Stimulated activated naive CD8-positive, alpha-beta T cell treated with anti-CD3 and anti-CD28 coated beads, Interleukin-15, amount 100 ng/mL, for 72 hours (primary cell): ENCODE data around the gene ZXDC.
A peak's percentile ranks its signal among the peaks of the same experiment; 100 is the strongest.

Experiments used
- ATAC-seq: fragments of 150-1000 bp; cut with Tn5 transposase; 2 replicates; pipeline ENCODE4 v1.10.0; 2021; ENCODE audit warnings: mild to moderate bottlenecking, moderate library complexity
- DNase-seq, 2 donors: peaks; one replicate each; pipeline ENCODE4 v3.0.0; 2021 to 2022
- H3K27ac Mint-ChIP-seq, 2 donors: one replicate each; pipeline ENCODE4 v1.8.0; 2022; ENCODE audit warnings: mild to moderate bottlenecking in 2 of 2, mixed read lengths in 2 of 2, moderate library complexity in 2 of 2
- H3K27me3 Mint-ChIP-seq: one replicate; pipeline ENCODE4 v1.8.0; 2022; ENCODE audit warnings: mixed read lengths
- H3K4me1 Mint-ChIP-seq: one replicate; pipeline ENCODE4 v1.8.0; 2022; ENCODE audit warnings: mild to moderate bottlenecking, mixed read lengths
- H3K4me3 Mint-ChIP-seq, 2 donors: one replicate each; pipeline ENCODE4 v1.8.0; 2022; ENCODE audit warnings: mild to moderate bottlenecking in 2 of 2, mixed read lengths in 2 of 2, moderate library complexity in 1 of 2
- H3K9me3 Mint-ChIP-seq, 2 donors: one replicate each; pipeline ENCODE4 v1.8.0; 2022; ENCODE audit warnings: mixed read lengths in 2 of 2

Gene ZXDC

GRCh38 chr3:126515066-126515706 lies 39.5 kb upstream of the ZXDC start:
- Mint-ChIP-seq H3K27ac (no peak overlapping the region), H3K4me3 (no peak overlapping the region), H3K4me1 (no peaks in the 10 kb centered on the region), H3K9me3 (no peaks in the 10 kb centered on the region), H3K27me3 (no peaks in the 10 kb centered on the region)
- ATAC-seq = peak; percentile 67
- DNase-seq = no peak

GRCh38 chr3:126514161-126514560 lies 38.5 kb upstream of the ZXDC start:
- Mint-ChIP-seq H3K4me1 (no peaks in the 10 kb centered on the region), H3K4me3 (no peak overlapping the region), H3K27ac (no peak overlapping the region), H3K27me3 (no peaks in the 10 kb centered on the region), H3K9me3 (no peaks in the 10 kb centered on the region)
- ATAC-seq (no peak), DNase-seq (no peak)

DNA sequence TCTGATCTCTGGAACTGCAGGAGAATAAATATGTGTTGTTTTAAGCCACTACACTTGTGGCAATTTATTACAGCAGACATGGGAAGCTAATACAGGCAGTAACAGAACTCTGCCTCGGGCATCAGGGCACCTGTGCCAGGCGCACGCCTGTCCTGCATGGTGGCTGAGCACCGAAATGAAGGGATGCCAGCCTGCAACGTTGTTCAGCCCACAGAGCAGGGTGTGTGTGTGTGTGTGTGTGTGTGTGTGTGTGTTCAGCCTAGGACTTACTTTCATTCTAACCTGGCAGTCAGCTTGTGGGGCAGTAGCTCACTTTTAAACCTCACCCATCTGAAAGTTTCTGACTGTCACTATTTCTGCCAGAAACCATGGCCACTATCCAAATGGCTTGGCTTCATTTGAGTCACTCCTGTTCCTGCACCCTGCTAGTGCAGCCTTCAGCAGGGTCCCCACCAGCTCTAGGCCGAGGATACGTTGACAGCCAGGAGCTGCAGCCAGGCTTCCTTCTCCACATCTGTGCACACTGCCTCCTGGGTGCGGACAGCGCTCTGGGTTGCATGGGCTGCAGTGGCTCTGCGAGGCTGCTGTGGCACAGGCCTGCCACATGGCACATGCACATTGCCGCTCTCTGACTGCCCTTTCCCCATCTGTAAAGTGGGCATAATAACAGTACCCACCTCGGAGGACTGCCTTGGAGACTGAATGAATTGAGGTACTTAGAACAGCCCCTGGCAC lies 37.4 kb upstream of the ZXDC start:
- Mint-ChIP-seq H3K9me3 (no peaks in the 10 kb centered on the region), H3K27me3 (no peaks in the 10 kb centered on the region), H3K4me3 (no peak overlapping the region), H3K4me1 (no peaks in the 10 kb centered on the region), H3K27ac (no peak overlapping the region)
- ATAC-seq (no peak), DNase-seq (no peak)

DNA sequence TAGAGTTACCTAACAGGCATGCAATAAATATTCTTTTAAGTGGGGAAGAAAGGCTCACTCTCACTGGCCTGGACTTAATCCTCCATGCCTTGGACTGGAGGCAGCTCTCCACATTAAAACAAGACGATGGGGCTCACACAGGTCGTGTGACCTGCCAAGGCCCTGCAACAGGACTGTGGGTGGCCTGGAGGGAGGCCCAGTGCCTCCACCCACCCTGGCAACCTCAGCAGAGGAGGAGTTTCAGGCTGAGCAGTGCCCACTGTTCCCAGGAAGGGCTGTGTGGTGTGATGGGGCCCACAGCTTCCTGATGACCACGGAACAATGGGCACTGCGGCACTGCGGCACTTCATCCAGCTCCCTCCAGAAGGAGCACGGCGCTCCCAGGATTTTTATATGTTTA lies 36.3 kb upstream of the ZXDC start:
- Mint-ChIP-seq H3K27ac (no peak overlapping the region), H3K4me1 (no peaks in the 10 kb centered on the region), H3K27me3 (no peaks in the 10 kb centered on the region), H3K9me3 (no peaks in the 10 kb centered on the region), H3K4me3 (no peak overlapping the region)
- ATAC-seq (no peak), DNase-seq (no peak)

- ATAC-seq = no peak
- no peak overlapping the region for H3K27ac Mint-ChIP-seq
These were observed 35.6 kb upstream of the ZXDC start for GRCh38 chr3:126511291-126511690.

DNA sequence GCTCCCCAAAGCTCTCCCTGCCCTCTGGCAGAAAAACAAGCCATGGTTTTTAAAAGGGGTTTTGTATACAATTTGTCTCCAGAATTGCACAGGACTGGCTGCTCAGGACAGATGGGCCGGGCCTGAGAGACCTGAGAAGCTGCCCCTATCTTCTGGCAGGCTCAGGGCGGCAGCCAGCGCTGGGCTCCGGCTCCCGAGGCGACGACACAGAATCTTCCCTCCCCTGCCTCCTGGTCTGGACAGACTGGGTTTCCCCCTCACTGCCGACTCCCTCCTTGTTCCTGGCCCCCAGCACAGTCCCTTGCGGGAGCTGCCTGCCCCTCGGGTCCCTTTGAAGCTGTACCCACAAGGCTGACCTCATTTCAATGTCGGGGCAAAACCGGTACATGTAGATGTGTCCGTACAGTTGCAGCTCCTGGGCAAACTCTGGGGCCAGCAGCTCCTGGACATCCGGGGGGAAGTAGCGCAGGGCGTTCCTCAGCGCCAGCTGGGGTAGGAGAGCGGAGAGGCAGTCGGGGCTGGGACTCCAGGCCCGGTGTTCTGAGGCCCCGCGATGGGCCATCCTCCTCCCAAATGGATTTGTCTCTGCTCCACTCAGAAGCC lies 34.7 kb upstream of the ZXDC start:
- H3K27me3 Mint-ChIP-seq = no peaks in the 10 kb centered on the region

More at GRCh38 chr3:126511291-126511690, 35.6 kb upstream of the ZXDC start:
- Mint-ChIP-seq H3K4me3 (no peak overlapping the region), H3K4me1 (no peaks in the 10 kb centered on the region), H3K9me3 (no peaks in the 10 kb centered on the region), H3K27me3 (no peaks in the 10 kb centered on the region)
- DNase-seq = no peak

GRCh38 chr3:126509597-126510307 lies 34.1 kb upstream of the ZXDC start:
- ATAC-seq (no peak), DNase-seq (no peak)
- H3K27me3 Mint-ChIP-seq = no peaks in the 10 kb centered on the region
- no peak overlapping the region for H3K4me3 Mint-ChIP-seq
- no peak overlapping the region for H3K27ac Mint-ChIP-seq
- H3K4me1 Mint-ChIP-seq = no peaks in the 10 kb centered on the region
- no peaks in the 10 kb centered on the region for H3K9me3 Mint-ChIP-seq

More for the DNA sequence above, 34.7 kb upstream of the ZXDC start:
- H3K27ac Mint-ChIP-seq = no peak overlapping the region
- no peaks in the 10 kb centered on the region for H3K4me1 Mint-ChIP-seq
- no peak for DNase-seq
- ATAC-seq = no peak
- no peaks in the 10 kb centered on the region for H3K9me3 Mint-ChIP-seq
- H3K4me3 Mint-ChIP-seq = no peak overlapping the region

GRCh38 chr3:126508564-126508964 lies 32.9 kb upstream of the ZXDC start:
- no peaks in the 10 kb centered on the region for H3K9me3 Mint-ChIP-seq
- no peaks in the 10 kb centered on the region for H3K27me3 Mint-ChIP-seq
- H3K4me1 Mint-ChIP-seq = no peaks in the 10 kb centered on the region
- H3K4me3 Mint-ChIP-seq = no peak overlapping the region
- no peak for DNase-seq
- no peak for ATAC-seq
- H3K27ac Mint-ChIP-seq = no peak overlapping the region

DNA sequence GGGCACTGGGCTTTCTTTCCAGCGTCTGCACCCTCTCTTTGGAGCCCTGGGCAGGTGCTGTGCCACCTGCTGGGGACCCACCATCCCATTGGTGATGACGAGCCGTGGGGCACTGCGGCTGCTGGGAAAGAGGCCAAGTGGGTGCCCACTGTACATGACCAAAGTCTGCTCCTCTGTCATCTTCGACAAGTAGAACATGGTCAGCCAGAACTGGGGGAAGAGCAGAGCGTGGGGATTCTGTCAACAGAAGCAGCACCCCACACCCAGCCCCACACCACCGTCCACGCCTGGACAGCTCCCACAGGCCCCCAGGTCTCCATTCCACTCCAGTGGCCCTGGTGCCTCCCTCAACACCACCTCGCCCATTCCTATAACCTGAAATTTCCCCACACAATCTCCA lies 32.2 kb upstream of the ZXDC start:
- no peaks in the 10 kb centered on the region for H3K27me3 Mint-ChIP-seq
- no peak overlapping the region for H3K27ac Mint-ChIP-seq
- no peak for DNase-seq
- no peak for ATAC-seq
- no peaks in the 10 kb centered on the region for H3K9me3 Mint-ChIP-seq
- no peak overlapping the region for H3K4me3 Mint-ChIP-seq
- H3K4me1 Mint-ChIP-seq = no peaks in the 10 kb centered on the region

DNA sequence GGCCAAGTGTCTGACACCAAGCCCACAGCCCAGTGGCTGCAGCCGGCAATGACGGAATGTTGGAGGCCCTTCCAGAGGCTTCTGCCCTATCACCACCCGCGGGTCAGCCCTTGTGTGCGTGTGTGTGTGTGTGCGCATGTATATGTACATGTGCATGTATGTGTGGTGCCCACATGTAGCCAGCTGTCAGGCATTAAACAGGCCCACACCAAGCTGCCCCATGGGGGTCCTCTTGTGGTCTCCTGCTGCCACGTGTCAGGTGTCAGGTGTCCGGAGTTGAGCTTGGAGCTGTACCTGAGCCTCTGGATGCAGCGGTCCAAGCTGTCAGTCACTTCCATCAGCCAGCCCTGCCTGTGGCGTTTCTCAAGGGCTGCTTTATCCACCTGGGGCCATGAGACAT lies 28.0 kb upstream of the ZXDC start:
- peaks cover 5% of the 10 kb centered on the region for H3K4me1 Mint-ChIP-seq
- no peaks in the 10 kb centered on the region for H3K27me3 Mint-ChIP-seq
- ATAC-seq (no peak), DNase-seq (no peak)
- H3K4me3 Mint-ChIP-seq = no peak overlapping the region
- H3K27ac Mint-ChIP-seq = no peak overlapping the region
- no peaks in the 10 kb centered on the region for H3K9me3 Mint-ChIP-seq

GRCh38 chr3:126502656-126503055 lies 27.0 kb upstream of the ZXDC start:
- DNase-seq = no peak
- Mint-ChIP-seq H3K4me1 (peaks cover 7% of the 10 kb centered on the region), H3K9me3 (no peaks in the 10 kb centered on the region), H3K27ac (no peak overlapping the region), H3K4me3 (no peak overlapping the region), H3K27me3 (no peaks in the 10 kb centered on the region)
- no peak for ATAC-seq

- no peak for DNase-seq
- Mint-ChIP-seq H3K27me3 (no peaks in the 10 kb centered on the region), H3K9me3 (no peaks in the 10 kb centered on the region), H3K27ac (no peak overlapping the region), H3K4me3 (no peak overlapping the region), H3K4me1 (peaks cover 14% of the 10 kb centered on the region)
- no peak for ATAC-seq
These were observed 26.0 kb upstream of the ZXDC start for GRCh38 chr3:126501736-126502135.

- no peak overlapping the region for H3K27ac Mint-ChIP-seq
- ATAC-seq (no peak), DNase-seq (no peak)
- H3K9me3 Mint-ChIP-seq = no peaks in the 10 kb centered on the region
- H3K4me1 Mint-ChIP-seq = peaks cover 14% of the 10 kb centered on the region
- no peaks in the 10 kb centered on the region for H3K27me3 Mint-ChIP-seq
- no peak overlapping the region for H3K4me3 Mint-ChIP-seq
These were observed 25.4 kb upstream of the ZXDC start for GRCh38 chr3:126501054-126501453.

- ATAC-seq (no peak), DNase-seq (no peak)
- no peak overlapping the region for H3K4me3 Mint-ChIP-seq
- H3K4me1 Mint-ChIP-seq = peaks cover 14% of the 10 kb centered on the region
- no peaks in the 10 kb centered on the region for H3K27me3 Mint-ChIP-seq
- no peaks in the 10 kb centered on the region for H3K9me3 Mint-ChIP-seq
- H3K27ac Mint-ChIP-seq = peak overlapping the region in 1 of 2 donors; percentile 81
These were observed 24.3 kb upstream of the ZXDC start for GRCh38 chr3:126500016-126500415.

DNA sequence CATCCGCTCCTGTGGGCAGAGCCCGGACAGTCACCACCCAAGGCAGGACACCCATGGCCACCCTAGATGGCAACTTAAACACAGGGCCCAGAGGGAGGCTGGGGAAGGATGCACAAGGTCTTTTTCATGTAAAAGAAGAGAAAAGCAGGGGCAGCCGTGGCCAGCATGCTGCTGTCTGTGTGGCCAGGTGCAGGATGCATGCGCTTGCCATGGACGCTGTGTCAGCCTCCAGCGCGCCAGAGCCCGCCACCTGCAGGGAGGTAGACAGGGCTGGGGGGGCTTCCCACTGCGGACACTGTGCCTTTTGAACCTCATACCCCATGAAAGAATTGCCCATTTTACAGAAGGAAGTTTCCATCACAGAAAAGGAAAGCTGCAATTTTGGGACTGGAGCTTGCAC lies 23.7 kb upstream of the ZXDC start:
- DNase-seq (no peak), ATAC-seq (no peak)
- no peak overlapping the region for H3K4me3 Mint-ChIP-seq
- H3K27ac Mint-ChIP-seq = peak overlapping the region in 1 of 2 donors; percentile 66
- H3K4me1 Mint-ChIP-seq = peaks cover 14% of the 10 kb centered on the region
- no peaks in the 10 kb centered on the region for H3K27me3 Mint-ChIP-seq
- H3K9me3 Mint-ChIP-seq = no peaks in the 10 kb centered on the region

GRCh38 chr3:126498929-126499328 lies 23.2 kb upstream of the ZXDC start:
- peak overlapping the region; percentile 91 to 97 for H3K27ac Mint-ChIP-seq
- H3K4me3 Mint-ChIP-seq = peak overlapping the region; percentile 31 to 54
- H3K27me3 Mint-ChIP-seq = no peaks in the 10 kb centered on the region
- peaks cover 14% of the 10 kb centered on the region for H3K4me1 Mint-ChIP-seq
- DNase-seq (no peak), ATAC-seq (peak; percentile 55)
- no peaks in the 10 kb centered on the region for H3K9me3 Mint-ChIP-seq
